Chondrocyte (in vitro differentiated cells): ENCODE results near the gene NLN. TPM values are rescaled to one million over a fixed set of nuclear protein-coding genes. Genes with fewer than 3 reads are reported as not detected.
A peak's percentile ranks its signal among the peaks of the same experiment; 100 is the strongest.
"Not testable (repeated sequence)": the region's sequence is repeated elsewhere in the genome, so short reads cannot be mapped to it uniquely, and the experiment has no call there.

Experiments
- DNase-seq: peaks from one replicate; pipeline ENCODE4 v3.0.0; 2021; ENCODE audit warnings: mixed read lengths, low spot score
- H3K27ac Mint-ChIP-seq: one replicate; pipeline ENCODE4 v1.8.0; 2021; ENCODE audit warnings: mild to moderate bottlenecking, moderate library complexity, mixed read lengths; ENCODE audit not compliant: unreplicated experiment
- H3K27me3 Mint-ChIP-seq: 2 replicates; pipeline ENCODE4 v1.8.0; 2021; ENCODE audit warnings: low read depth, mixed read lengths
- H3K36me3 Mint-ChIP-seq: 2 replicates; pipeline ENCODE4 v1.8.0; 2021; ENCODE audit warnings: low read depth, mixed read lengths
- H3K4me1 Mint-ChIP-seq: 2 replicates; pipeline ENCODE4 v1.8.0; 2021; ENCODE audit warnings: low read depth, mild to moderate bottlenecking, mixed read lengths
- H3K4me3 Mint-ChIP-seq: one replicate; pipeline ENCODE4 v1.8.0; 2021; ENCODE audit warnings: mild to moderate bottlenecking, moderate library complexity, mixed read lengths; ENCODE audit not compliant: unreplicated experiment
- H3K9me3 Mint-ChIP-seq: 2 replicates; pipeline ENCODE4 v1.8.0; 2021; ENCODE audit warnings: low read depth, mixed read lengths
- CTCF ChIP-seq: fragments of 200-600 bp; sonication (generic); IDR thresholded peaks from 2 replicates; pipeline ENCODE4 v1.5.0; 2021; ENCODE audit warnings: antibody characterized with exemption, mild to moderate bottlenecking, moderate library complexity
- total RNA-seq: library from RNA; stranded (reverse); gene quantifications from 3 replicates; pipeline ENCODE4 v1.2.1, GENCODE V29; 2021

NLN gene
- total RNA-seq, 1 donor from 2014 or later, result 38.6 TPM

- Mint-ChIP-seq H3K9me3 (no peaks in the 10 kb centered on the region), H3K4me1 (peaks cover 36% of the 10 kb centered on the region), H3K27ac (peak overlapping the region; percentile 86), H3K27me3 (no peaks in the 10 kb centered on the region), H3K4me3 (peak overlapping the region; percentile 71), H3K36me3 (peaks cover 2% of the 10 kb centered on the region)
- no peak for DNase-seq
- TF ChIP-seq CTCF, result peak; percentile 8
These were observed 820 bp upstream of the NLN start for GRCh38 chr5:65721050-65721719.

DNA sequence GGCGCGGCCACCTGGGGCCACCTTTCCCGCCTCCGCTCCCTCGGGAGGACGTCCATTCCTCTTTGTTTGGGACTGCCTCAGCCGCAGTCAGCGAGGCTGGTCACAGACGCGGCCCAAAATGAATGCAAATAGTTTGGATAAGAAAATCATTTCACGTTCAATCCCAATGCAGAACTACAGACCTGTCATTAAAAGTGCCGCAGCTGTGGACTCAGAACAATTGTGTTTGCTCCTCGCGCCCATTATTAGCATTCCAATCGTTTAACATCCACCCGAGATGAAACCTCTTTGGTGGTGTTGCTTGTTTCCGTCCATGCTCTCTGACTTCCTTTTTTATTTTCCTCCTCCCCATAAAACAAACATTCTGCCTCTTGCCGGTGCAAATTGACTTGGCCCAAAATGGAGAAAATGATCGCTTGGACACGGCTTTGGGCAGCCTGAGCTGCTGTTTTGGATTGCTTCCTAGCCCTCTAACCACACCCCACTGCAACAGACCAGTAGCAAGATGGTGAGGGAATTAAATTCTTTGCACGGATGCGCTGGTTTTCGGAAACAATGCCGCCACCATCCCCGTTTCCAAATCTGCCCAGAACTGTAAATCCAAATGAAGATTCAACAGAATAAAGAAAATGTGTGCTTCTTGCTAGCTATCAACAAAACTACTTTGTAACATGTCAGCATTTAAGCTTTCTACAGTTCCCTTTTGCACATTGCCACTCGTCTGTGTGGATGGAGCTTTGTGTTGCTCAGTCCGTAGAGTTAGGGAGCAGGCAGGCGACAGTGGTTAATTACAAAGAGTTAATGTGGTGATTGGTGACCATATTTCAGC lies 784 bp downstream of the NLN start:
- peak overlapping the region; percentile 96 for H3K27ac Mint-ChIP-seq
- H3K36me3 Mint-ChIP-seq, result peaks cover 2% of the 10 kb centered on the region
- DNase-seq, result no peak
- H3K9me3 Mint-ChIP-seq, result no peaks in the 10 kb centered on the region
- no peaks in the 10 kb centered on the region for H3K27me3 Mint-ChIP-seq
- TF ChIP-seq CTCF, result no peak
- peaks cover 44% of the 10 kb centered on the region for H3K4me1 Mint-ChIP-seq
- peak overlapping the region; percentile 86 for H3K4me3 Mint-ChIP-seq

DNA sequence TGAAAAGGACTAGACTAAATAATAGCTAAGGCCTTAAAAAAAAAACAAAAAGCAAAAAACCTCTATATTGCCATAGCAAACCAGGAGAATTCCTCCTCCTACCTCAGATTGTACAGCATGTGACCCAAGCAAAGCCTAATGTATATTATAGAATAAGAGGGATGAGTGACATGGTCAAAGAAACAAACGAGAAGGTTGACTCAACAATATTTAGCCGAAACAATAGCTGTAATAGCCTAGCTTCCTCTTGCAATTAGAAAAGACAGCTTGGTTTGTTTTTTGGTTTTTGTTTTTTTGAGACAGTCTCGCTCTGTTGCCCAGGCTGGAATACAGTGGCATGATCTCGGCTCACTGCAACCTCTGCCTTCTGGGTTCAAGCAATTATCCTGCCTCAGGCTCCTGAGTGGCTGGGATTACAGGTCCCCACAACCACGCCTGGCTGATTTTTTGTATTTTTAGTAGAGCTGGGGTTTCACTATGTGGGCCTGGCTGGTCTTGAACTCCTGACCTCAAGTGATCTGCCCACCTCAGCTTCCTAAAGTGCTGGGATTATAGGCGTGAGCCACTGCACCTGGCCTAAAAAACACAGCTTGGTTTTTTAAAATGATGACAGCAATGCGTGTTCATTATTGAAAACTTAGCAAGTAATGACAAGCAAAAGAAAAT lies 5.6 kb downstream of the NLN start:
- Mint-ChIP-seq H3K4me1 (peaks cover 39% of the 10 kb centered on the region), H3K4me3 (no peak overlapping the region), H3K9me3 (no peaks in the 10 kb centered on the region), H3K36me3 (no peaks in the 10 kb centered on the region), H3K27ac (no peak overlapping the region), H3K27me3 (no peaks in the 10 kb centered on the region)
- no peak for TF ChIP-seq CTCF
- DNase-seq, result no peak

DNA sequence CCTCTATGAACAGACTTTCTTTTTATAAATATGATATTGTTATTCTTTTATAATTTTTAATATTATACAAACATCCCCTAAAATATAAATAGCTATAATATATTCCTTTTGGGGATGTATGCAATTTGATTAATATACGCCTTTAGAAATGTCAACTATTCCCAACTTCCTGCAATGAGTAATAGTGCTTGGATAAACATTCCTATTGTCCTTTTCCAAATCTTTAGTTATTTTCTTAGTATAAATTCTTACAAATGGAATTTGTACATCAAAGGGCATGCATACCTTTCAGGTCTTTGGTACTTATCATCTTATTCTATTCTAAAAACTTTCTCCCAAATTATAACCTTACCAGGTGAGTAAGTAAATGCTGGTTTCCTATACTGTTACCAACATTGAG lies 6.2 kb downstream of the NLN start:
- peaks cover 34% of the 10 kb centered on the region for H3K4me1 Mint-ChIP-seq
- H3K4me3 Mint-ChIP-seq, result no peak overlapping the region
- no peak for TF ChIP-seq CTCF
- no peaks in the 10 kb centered on the region for H3K9me3 Mint-ChIP-seq
- H3K27me3 Mint-ChIP-seq, result no peaks in the 10 kb centered on the region
- no peak for DNase-seq
- H3K36me3 Mint-ChIP-seq, result no peaks in the 10 kb centered on the region
- no peak overlapping the region for H3K27ac Mint-ChIP-seq

GRCh38 chr5:65730910-65731309 lies 8.9 kb downstream of the NLN start:
- Mint-ChIP-seq H3K4me3 (no peak overlapping the region), H3K9me3 (no peaks in the 10 kb centered on the region), H3K4me1 (peaks cover 25% of the 10 kb centered on the region), H3K27ac (peak overlapping the region; percentile 25), H3K27me3 (no peaks in the 10 kb centered on the region), H3K36me3 (no peaks in the 10 kb centered on the region)
- DNase-seq, result no peak
- no peak for TF ChIP-seq CTCF

- not testable (repeated sequence) for H3K27me3 Mint-ChIP-seq, H3K36me3 Mint-ChIP-seq, H3K9me3 Mint-ChIP-seq, H3K27ac Mint-ChIP-seq, DNase-seq, H3K4me3 Mint-ChIP-seq
- peaks cover 21% of the 10 kb centered on the region for H3K4me1 Mint-ChIP-seq
These were observed 10.0 kb downstream of the NLN start for GRCh38 chr5:65732046-65732445.

- DNase-seq, H3K27me3 Mint-ChIP-seq, H3K4me3 Mint-ChIP-seq, H3K36me3 Mint-ChIP-seq, H3K27ac Mint-ChIP-seq, H3K9me3 Mint-ChIP-seq: not testable (repeated sequence)
- peaks cover 14% of the 10 kb centered on the region for H3K4me1 Mint-ChIP-seq
These were observed 12.3 kb downstream of the NLN start for GRCh38 chr5:65734196-65734775.
